Esophagus muscularis mucosa (tissue), 4 donors: ENCODE results near the gene NEU1. TPM values are rescaled to one million over a fixed set of nuclear protein-coding genes. Genes with fewer than 3 reads are reported as not detected.

Experiments
- DNase-seq: peaks from one replicate; pipeline ENCODE4 v3.0.0-alpha.2; 2017; ENCODE audit errors: extremely low spot score
- H3K27ac ChIP-seq, 4 donors: fragments of 200-600 bp; sonication (generic); replicated peaks in 1 of 4; 1 replicate in 3 of 4; 2 replicates in 1 of 4; pipeline ENCODE4 v1.5.1; 2016 to 2019; ENCODE audit warnings: mild to moderate bottlenecking in 1 of 4
- H3K27me3 ChIP-seq, 4 donors: fragments of 200-600 bp; sonication (generic); one replicate each; pipeline versions ENCODE4 v1.5.1 to v1.6.0; 2016 to 2019
- H3K36me3 ChIP-seq, 4 donors: fragments of 200-600 bp; sonication (generic); one replicate each; pipeline ENCODE4 v1.5.1; 2016 to 2019
- H3K4me1 ChIP-seq, 4 donors: fragments of 200-600 bp; sonication (generic); one replicate each; pipeline ENCODE4 v1.5.1; 2016 to 2019
- H3K4me3 ChIP-seq, 4 donors: fragments of 200-600 bp; sonication (generic); 1 replicate in 2 of 4; 2 replicates in 2 of 4; pipeline ENCODE4 v1.5.1; 2016 to 2019; ENCODE audit warnings: mild to moderate bottlenecking in 4 of 4, moderate library complexity in 1 of 4
- H3K9me3 ChIP-seq, 4 donors: fragments of 200-600 bp; sonication (generic); 1 replicate in 3 of 4; 2 replicates in 1 of 4; pipeline ENCODE4 v1.5.1; 2016 to 2019
- CTCF ChIP-seq, 3 experiments: fragments of 200-600 bp in 2 of 3; fragments of 450-650 bp in 1 of 3; sonication (generic) in 2 of 3; IDR thresholded peaks; one replicate each; pipeline ENCODE4 v1.5.1; 2017 to 2019; ENCODE audit warnings: antibody characterized with exemption in 3 of 3, mild to moderate bottlenecking in 2 of 3, moderate library complexity in 1 of 3
- EP300 ChIP-seq: sonication (generic); formaldehyde crosslinking; IDR thresholded peaks from one replicate; pipeline ENCODE4 v1.6.1; 2017; ENCODE audit warnings: antibody characterized with exemption
- POLR2A ChIP-seq: fragments of 450-650 bp; IDR thresholded peaks from one replicate; pipeline ENCODE4 v1.6.1; 2017; ENCODE audit warnings: antibody characterized with exemption, moderate library complexity, mild to moderate bottlenecking, low read depth
- POLR2AphosphoS5 ChIP-seq, 2 donors: sonication (generic); formaldehyde crosslinking; IDR thresholded peaks; one replicate each; pipeline ENCODE4 v1.6.1; 2017; ENCODE audit warnings: antibody characterized with exemption in 2 of 2
- WGBS: methylation state at CpG from one replicate; pipeline ENCODE4 v1.1.5; 2018; 5-methylcytosine and 5-hydroxymethylcytosine counted together
- intact Hi-C: fragments of 100-400 bp; cut with DNase I; formaldehyde crosslinking; loops from one replicate; pipeline ENCODE4 v1.15.1; 2023
- total RNA-seq, 4 donors: library from RNA; depleted of rRNA; stranded (reverse); fragments of >200 nt; gene quantifications; one replicate each; pipeline versions ENCODE4 v1.1.0 to v1.2.1, GENCODE V29; 2016

NEU1 gene
- total RNA-seq, 4 donors from 2014 or later: 24.9 to 39.6 (median 34.9) TPM

GRCh38 chr6:31897612-31898382, 35.2 kb upstream of the NEU1 start, which contains the start of gene EHMT2:
Gene EHMT2, minus strand, starts transcription at chr6:31897698. Its CDS starts 21 bp downstream, at chr6:31897677.
- H3K36me3 ChIP-seq: peaks cover 22 to 28% (median 25%) of the 10 kb centered on the region in 4 donors
- H3K27me3 ChIP-seq: no peaks in the 10 kb centered on the region
- WGBS: under 1% methylated on average over 36 of the region's 49 CpGs
- peak within 1 kb of the TSS; percentile 80 to 94 (median 88) for H3K4me3 ChIP-seq
- intact Hi-C loops: loop anchor here (5.0 kb wide), 1 partner anchor 55 kb away; no protein-coding TSS in a partner anchor
- peak; percentile 96 for DNase-seq
- peak; percentile 85 to 86 for TF ChIP-seq POLR2AphosphoS5 (IDR thresholded peaks at IDR 0.05)
- TF ChIP-seq CTCF (IDR thresholded peaks at IDR 0.05): peak in 2 of 3 experiments; percentile 26 to 56
- no peak for TF ChIP-seq EP300
- peak; percentile 25 for TF ChIP-seq POLR2A
- peaks cover 29 to 52% (median 45%) of the 10 kb centered on the region in 4 donors for H3K4me1 ChIP-seq
- peak within 1 kb of the TSS; percentile 86 to 92 (median 88) for H3K27ac ChIP-seq
- no peaks in the 10 kb centered on the region for H3K9me3 ChIP-seq

DNA sequence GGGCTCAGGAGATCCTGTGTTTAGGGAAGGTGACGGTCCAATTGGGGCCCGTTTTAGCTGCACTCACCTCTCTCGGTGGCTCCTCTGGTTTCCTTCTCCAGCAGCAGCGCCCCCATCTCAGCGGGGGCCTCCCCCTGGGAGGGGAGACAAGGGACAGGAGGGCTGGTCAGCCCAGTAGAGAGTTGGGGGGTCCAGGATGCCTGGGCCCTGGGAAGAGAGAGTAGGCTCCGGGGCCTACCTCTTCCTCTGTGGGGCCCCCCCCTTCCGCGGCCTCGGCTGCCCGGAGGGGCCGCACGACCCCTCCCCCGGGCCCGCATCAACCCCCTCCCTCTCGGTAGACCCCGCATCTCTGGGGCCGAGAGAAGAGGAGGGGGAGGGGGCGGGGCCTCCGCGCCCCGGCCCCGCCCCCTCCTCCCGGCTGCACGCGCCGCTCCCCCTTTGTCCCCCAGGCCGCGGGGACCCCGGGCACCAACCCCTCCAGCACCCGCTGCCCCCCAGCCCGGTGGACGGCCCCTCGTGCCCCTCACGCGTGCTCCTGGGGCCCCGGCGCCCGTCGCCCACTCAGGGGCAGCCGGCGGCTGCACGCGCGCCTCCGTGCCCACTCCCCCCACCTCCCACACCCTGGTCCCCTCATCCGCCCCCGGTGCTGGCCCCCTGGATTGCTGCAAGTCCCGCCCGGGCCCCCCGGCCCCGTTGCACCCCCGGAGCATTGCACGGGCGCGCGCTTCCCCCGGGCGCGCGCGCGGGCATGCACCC, 34.4 kb upstream of the NEU1 start:
- Histone ChIP-seq H3K4me3 (peak overlapping the region; percentile 80 to 94 (median 88)), H3K27me3 (no peaks in the 10 kb centered on the region), H3K4me1 (peaks cover 25 to 47% (median 40%) of the 10 kb centered on the region in 4 donors), H3K36me3 (peaks cover 29 to 36% (median 33%) of the 10 kb centered on the region in 4 donors), H3K9me3 (no peaks in the 10 kb centered on the region), H3K27ac (peak overlapping the region; percentile 86 to 92 (median 88))
- DNase-seq: no peak
- TF ChIP-seq CTCF (IDR thresholded peaks at IDR 0.05) (no peak), EP300 (no peak), POLR2A (no peak), POLR2AphosphoS5 (IDR thresholded peaks at IDR 0.05) (no peak)
- intact Hi-C loops: loop anchor here (5.0 kb wide), 1 partner anchor 55 kb away; no protein-coding TSS in a partner anchor
- 0% methylated on average over 12 of the region's 62 CpGs for WGBS

- TF ChIP-seq EP300 (no peak), POLR2A (no peak), CTCF (IDR thresholded peaks at IDR 0.05) (no peak), POLR2AphosphoS5 (IDR thresholded peaks at IDR 0.05) (no peak)
- intact Hi-C loops: loop anchor here (5.0 kb wide), 1 partner anchor 56 kb away; no protein-coding TSS in a partner anchor
- 19% methylated on average over 3 of the region's 4 CpGs for WGBS
- Histone ChIP-seq H3K9me3 (no peaks in the 10 kb centered on the region), H3K27ac (peak overlapping the region; percentile 86 to 92 (median 88)), H3K4me1 (peaks cover 25 to 47% (median 39%) of the 10 kb centered on the region in 4 donors), H3K4me3 (peak overlapping the region; percentile 80 to 94 (median 88)), H3K27me3 (no peaks in the 10 kb centered on the region), H3K36me3 (peaks cover 29 to 41% (median 38%) of the 10 kb centered on the region in 4 donors)
- no peak for DNase-seq
These were observed 33.9 kb upstream of the NEU1 start for GRCh38 chr6:31896493-31896855.

GRCh38 chr6:31892821-31893220, 30.2 kb upstream of the NEU1 start:
- H3K4me3 ChIP-seq: no peak overlapping the region
- H3K36me3 ChIP-seq: peaks cover 40 to 77% (median 70%) of the 10 kb centered on the region in 4 donors
- H3K27ac ChIP-seq: no peak overlapping the region
- no peaks in the 10 kb centered on the region for H3K27me3 ChIP-seq
- intact Hi-C loops: no loop called here
- H3K4me1 ChIP-seq: peaks cover 7 to 13% (median 12%) of the 10 kb centered on the region in 4 donors
- no peak for DNase-seq
- TF ChIP-seq EP300: no peak
- no peak for TF ChIP-seq POLR2A
- TF ChIP-seq CTCF (IDR thresholded peaks at IDR 0.05): no peak
- TF ChIP-seq POLR2AphosphoS5 (IDR thresholded peaks at IDR 0.05): no peak
- 71% methylated on average over 2 of the region's 6 CpGs for WGBS
- H3K9me3 ChIP-seq: no peaks in the 10 kb centered on the region
